Measurements from ENCODE around the gene PANX3. TPM values are rescaled to one million over a fixed set of nuclear protein-coding genes. Genes with fewer than 3 reads are reported as not detected.

PANX3 gene
- total RNA-seq, 4 donors from 2014 or later = not detected

- DNase-seq (ENCODE audit: low spot score) (no peak), ATAC-seq (ENCODE audit: low FRiP score) (no peak)
Observed at GRCh38 chr11:124583781-124584180, 27.4 kb upstream of the PANX3 start.

GRCh38 chr11:124584681-124585372, 26.4 kb upstream of the PANX3 start:
- no peak for TF ChIP-seq CTCF (IDR thresholded peaks at IDR 0.05)
- DNase-seq (ENCODE audit: low spot score) (no peak), ATAC-seq (ENCODE audit: low FRiP score) (no peak)

More at GRCh38 chr11:124583781-124584180, 27.4 kb upstream of the PANX3 start:
- TF ChIP-seq CTCF (IDR thresholded peaks at IDR 0.05) = no peak

- TF ChIP-seq CTCF (IDR thresholded peaks at IDR 0.05) = peak in 1 of 3 donors; percentile 25
- ATAC-seq (ENCODE audit: low FRiP score) (no peak), DNase-seq (ENCODE audit: low spot score) (no peak)
Observed at GRCh38 chr11:124586238-124586860, 24.9 kb upstream of the PANX3 start.

GRCh38 chr11:124591430-124591829, 19.8 kb upstream of the PANX3 start:
- TF ChIP-seq CTCF (IDR thresholded peaks at IDR 0.05) = no peak

GRCh38 chr11:124592627-124593026, 18.6 kb upstream of the PANX3 start:
- ATAC-seq (ENCODE audit: low FRiP score) = no peak
- DNase-seq (ENCODE audit: low spot score) = no peak
- no peak for TF ChIP-seq CTCF (IDR thresholded peaks at IDR 0.05)

More at GRCh38 chr11:124591430-124591829, 19.8 kb upstream of the PANX3 start:
- ATAC-seq (ENCODE audit: low FRiP score) (no peak), DNase-seq (ENCODE audit: low spot score) (no peak)

GRCh38 chr11:124595302-124595701, 15.9 kb upstream of the PANX3 start:
- no peak for ATAC-seq (ENCODE audit: low FRiP score)
- DNase-seq (ENCODE audit: low spot score) = no peak
- no peak for TF ChIP-seq CTCF (IDR thresholded peaks at IDR 0.05)

- DNase-seq (ENCODE audit: low spot score) = no peak
- no peak for ATAC-seq (ENCODE audit: low FRiP score)
- TF ChIP-seq CTCF (IDR thresholded peaks at IDR 0.05) = no peak
Observed at GRCh38 chr11:124597626-124598025, 13.6 kb upstream of the PANX3 start.
